NCI-H2081 (cell line): ENCODE measurements around the gene TMEM41B.
"Not testable (repeated sequence)": the region's sequence is repeated elsewhere in the genome, so short reads cannot be mapped to it uniquely, and the experiment has no call there.

Experiments
- DNase-seq, 2 experiments: peaks; one replicate each; lab custom pipeline; 2025; lab: John Stamatoyannopoulos, UW

Gene TMEM41B

DNA sequence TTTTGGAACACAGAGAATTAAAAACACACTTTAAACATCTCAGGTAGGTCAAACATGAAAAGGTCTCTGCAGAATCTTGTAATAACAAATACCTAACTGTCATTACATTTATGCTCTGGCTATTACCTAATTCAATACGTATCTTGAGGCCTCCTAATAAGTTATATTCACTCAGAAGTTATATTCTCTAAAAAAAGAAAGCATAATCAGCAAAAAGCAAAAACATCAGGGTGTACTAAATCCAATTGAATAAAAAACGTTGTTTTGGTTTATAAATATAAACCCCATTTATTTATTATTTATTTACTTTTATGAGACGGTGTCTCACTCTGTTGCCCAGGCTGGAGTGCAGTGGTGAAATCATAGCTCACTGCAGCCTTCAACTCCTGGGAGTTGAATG is 10.2 kb downstream of the TMEM41B start:
- no peak for DNase-seq

DNA sequence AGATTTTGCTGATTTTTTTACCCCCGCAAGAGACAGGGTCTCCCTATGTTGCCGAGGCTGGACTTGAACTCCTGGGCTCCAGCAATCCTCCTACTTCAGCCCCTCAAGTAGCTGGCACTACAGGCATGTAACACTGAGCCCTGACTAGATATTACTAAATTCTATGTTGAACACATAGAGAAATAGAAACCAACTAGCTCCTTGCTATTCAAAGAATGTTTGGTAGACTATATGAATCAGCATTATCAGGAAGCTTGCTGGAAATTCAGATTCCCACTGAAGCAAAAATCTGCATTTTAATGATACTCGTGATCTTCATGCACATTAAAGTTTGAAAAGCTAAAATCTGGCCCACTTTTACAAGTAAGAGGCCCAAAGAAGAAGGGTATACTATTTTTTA is 11.9 kb downstream of the TMEM41B start:
- no peak for DNase-seq

DNA sequence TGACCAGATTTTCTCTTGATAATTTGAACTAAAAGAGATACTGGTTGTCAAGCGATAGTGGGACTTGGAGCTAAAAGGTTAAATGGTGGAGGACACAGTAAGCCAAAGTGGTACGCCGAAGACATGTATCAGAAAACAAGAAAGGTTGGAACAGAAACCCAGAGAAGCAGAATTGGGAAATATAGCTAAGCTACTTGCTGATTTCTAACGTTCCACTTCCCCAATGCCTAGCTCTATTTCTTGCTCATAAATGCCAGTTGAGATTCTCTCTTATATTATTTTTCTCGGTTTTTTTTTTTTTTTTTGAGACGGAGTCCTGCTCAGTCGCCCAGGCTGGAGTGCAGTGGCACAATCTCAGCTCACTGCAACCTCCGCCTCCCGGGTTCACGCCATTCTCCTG is 12.7 kb downstream of the TMEM41B start:
- no peak for DNase-seq

DNA sequence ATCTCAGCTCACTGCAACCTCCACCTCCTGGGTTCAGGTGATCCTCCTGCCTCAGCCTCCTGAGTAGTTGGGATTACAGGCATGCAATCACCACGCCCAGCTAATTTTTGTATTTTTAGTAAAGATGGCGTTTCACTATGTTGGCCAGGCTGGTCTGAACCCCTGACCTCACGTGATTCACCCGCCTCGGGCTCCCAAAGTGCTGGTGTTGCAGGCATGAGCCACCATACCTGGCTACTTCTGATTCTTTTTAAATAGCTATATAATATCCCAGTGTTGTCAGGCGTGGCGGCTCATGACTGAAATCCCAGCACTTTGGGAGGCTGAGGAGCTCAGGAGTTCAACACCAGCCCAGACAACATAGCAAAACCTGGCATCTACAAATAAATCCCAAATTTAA is 20.7 kb downstream of the TMEM41B start:
- no peak for DNase-seq

DNA sequence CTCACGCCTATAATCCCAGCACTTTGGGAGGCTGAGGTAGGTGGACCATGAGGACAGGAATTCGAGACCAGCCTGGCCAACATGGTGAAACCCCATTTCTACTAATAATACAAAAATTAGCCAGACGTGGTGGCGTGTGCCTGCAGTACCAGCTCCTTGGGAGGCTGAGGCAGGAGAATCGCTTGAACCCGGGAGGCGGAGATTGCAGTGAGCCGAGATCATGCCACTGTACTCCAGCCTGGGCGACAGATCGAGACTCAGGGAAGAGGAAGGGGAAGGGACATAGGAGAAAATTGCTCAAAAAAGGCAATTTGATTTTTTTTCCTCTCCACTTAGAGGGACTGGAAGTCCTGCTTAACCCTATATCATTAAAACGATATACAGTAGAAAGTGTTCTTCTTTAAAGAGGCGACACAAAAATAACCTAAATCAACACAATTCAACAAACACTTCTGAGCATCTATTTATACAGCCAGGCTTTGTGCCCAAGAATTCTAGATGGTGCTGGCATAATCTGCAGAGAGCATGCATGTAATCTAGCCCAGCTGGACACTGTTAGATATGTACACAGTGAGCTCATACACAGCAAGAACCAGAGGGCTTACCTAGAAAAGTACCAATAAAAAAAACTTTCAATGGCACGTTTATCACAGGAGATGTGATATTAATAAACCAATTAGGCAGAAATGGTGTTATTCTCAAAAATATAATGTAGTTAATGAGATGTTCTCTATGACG is 28.4 kb downstream of the TMEM41B start:
- DNase-seq, result peak in 1 of 2 experiments; percentile 77

DNA sequence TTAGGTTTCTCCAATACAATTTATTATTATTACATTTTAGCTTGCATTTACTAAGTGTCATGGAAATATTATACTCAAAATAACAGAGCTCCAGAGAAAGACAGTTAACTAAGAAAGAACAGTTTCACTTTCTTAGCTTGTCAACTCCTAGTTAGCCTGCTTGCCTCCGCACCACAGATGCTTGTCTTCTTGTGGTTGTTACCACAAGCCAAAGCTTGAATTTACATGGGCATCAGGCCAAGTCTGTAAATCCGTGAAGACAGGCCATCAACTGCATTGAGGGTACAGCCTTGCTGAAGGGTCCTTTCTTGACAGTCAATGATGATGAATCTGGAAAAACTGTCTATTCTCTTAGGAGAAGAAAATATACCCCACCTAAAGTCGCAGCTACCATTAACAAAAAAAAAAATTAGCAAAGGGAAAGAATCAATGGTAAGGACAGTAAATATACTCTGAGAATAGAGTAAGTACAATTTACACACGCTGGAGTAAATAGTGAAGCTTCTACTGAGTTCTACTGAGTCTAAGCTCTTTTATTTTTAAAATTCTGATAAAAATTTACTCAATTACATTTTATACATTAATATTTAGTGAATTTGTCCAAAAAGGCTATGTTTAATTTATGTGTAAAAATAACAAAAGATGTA is 33.6 kb downstream of the TMEM41B start:
- DNase-seq, result peak; percentile 21 to 56

DNA sequence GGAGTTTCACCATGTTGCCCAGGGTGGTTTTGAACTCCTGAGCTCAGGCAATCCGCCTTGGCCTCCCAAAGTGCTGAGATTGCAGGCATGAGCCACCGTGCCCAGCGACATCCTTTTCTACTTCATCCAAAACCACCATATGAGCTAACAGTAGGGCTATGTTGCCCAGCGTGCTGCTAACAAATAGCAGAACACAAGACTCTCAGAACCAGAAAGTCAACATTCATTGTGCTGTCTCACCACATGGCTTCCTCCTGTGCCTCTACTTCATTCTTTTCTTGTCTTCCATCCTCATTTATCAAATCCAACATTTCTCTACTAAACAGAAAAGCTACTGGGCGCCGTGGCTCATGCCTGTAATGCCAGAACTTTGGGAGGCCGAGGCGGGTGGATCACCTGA is 37.2 kb downstream of the TMEM41B start:
- DNase-seq, result no peak

DNA sequence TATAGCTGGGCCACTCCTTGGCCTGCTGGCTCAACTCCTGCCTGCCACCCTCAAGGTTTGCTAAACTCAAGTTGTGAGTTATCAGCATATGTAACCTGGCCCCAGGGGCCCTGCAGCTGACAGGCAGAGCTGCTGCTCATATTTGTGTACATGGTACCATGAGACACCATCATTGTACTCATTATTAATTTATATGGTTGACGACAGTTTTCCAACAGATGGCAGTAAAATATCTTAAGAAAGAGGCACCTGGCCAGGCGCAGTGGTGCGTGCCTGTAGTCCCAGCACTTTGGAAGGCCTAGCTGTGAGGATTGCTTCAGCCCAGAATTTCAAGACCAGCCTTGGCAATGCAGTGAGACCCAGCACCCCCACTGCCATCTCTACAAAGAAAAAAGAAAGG is 37.8 kb downstream of the TMEM41B start:
- DNase-seq, result peak; percentile 9 to 44

DNA sequence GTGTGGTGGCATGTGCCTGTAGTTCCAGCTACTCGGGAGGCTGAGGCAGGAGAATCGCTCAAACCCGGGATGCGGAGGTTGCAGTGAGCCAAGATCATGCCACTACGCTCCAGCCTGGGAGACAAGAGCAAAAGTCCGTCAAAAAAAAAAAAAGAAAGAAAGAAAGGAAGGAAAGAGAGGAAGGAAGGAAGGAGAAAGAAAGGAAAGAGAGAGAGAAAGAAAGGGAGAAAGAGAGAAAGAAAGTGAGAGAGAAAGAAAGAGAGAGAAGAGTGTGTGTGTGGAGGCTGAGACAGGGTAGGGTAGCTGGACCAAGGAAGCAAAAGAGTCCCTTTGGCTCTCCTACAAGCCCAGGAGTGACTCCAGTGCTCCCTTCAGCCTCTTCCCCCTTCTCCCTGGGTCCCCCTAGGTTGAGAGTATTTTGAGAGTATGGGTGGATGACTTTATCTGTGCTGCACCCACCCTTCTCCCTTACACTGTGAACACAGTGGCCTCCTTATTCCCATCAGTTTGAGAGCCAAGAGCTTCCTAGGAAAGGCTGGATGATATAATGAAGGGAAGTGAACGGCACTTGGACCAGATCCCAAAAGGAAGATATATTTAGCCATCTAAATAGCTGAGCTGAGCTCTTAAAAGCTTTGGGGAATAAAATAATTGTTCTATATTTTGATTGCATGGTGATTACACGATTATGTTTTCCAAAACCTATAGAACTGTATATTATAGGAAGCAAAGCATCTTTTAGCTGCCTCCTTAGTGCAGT is 39.7 kb downstream of the TMEM41B start:
- no peak for DNase-seq

DNA sequence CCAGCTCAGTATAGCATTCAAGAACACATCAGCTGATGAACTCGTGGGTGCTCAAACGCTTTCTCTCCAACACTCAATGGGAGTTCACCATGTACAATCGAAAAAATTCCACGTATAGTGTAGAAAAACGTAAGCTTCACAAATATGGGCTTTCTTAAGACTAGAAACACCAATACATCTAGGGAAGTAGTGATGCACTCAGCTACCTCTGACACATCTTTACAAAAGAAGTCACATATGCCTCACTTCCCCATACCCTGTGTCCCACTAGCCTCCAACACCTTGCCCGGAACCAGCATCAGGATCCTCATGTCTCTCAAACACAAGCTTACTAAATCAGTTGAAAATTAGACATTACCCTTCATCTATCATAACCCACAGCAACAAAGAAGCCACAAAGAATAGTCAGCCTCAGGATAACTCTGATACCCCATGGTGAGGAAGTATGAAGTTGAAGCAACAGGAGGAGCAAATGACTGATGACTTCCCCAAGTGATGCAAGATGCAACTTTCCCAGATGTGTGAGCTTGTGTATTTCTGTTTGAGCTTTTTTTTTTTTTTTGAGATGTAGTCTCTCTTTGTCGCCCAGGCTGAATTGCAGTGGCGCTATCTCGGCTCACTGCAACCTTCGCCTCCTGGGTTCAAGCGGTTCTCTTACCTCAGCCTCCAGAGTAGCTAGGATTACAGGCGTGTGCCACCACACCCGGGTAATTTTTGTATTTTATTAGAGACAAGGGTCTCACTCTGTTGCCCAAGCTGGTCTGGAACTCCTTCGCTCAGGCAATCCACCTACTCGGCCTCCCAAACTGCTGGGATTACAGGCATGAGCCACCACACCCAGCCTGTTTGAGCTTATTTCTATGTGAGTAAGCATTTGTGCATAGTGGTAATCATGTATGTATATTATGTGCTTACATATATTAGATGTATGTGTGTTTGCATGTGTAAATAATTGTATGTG is 40.7 kb downstream of the TMEM41B start:
- DNase-seq, result no peak

DNA sequence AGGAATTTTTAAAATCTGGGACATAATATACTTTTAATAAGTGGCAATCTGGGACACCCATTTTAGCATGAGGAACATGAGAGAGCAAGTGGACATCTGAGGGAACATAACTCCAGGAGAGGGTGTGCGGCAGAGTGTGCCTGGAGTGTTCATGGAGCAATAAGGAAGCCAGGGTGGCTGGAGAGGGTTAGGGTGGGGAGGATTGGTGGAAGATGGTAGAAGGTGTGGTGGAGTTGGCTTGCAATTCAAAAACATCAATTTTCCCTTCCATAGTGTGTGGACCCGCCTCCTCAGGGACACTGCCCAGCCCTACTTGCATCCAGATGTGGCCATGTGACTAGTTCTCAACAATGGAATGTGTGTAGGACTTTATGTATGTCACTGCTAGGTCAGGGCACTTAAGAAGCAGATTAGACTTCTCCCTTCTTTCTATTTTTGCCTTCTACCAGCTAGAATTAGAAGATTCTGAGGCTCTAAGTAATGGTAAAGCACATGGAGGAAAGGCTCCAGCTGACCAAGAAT is 44.8 kb downstream of the TMEM41B start:
- DNase-seq, result no peak

DNA sequence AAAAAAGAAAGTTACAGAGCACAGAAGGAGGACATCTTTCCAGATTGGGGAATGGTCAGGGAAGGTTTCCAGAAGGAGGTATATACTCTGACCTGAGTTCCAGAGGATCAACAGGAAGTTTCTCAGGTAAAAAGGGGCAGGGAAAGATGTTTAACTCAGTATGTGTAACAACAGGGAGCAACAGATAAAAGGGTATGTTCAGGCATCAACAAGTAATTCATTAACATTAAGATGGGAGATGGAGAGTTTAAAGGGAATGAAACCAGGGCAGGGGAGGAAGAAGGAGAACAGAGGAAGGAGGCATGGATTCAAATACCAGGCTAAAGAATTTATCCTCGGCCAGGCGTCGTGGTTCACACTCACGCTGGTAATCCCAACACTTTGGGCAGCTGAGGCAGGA is 46.7 kb downstream of the TMEM41B start:
- DNase-seq, result no peak

DNA sequence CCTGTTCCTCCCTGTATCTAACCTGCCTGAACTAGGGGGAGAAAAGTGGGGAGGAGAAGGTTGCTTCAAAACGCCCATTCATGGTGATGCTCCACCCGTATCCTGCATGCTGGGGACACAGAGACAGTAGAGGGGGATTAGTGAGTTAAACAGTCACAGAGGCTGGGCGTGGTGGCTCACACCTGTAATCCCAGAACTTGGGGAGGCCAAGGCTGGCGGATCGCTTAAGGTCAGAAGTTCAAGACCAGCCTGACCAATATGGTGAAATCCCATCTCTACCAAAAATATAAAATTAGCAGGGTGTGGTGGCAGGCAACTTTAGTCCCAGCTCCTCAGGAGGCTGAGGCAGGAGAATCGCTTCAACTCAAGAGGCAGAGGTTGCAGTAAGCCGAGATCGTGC is 47.5 kb downstream of the TMEM41B start:
- no peak for DNase-seq

DNA sequence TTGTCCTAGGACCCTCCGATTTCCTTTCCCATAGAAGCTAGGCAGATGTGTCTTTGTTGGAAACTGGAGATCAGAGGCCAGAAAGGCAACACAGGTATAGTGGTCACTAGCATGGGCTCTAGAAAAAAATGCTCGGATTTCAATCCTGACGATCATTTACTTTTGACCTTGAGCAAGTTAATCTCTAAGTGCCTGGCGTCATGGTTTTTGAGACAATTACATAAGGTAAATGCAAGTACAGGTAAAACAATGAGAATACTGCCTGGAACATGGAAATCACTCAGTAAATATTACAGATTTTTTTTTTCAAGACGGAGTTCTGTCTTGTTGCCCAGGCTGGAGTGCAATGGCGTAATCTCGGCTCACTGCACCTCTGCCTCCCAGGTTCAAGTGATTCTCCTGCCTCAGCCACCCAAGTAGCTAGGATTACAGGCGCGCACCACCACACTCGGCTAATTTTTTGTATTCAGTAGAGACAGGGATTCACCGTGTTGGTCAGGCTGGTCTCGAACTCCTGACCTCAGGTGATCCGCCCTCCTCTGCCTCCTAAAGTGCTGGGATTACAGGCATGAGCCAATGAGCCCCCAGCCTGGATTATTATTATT is 48.2 kb downstream of the TMEM41B start:
- no peak for DNase-seq

DNA sequence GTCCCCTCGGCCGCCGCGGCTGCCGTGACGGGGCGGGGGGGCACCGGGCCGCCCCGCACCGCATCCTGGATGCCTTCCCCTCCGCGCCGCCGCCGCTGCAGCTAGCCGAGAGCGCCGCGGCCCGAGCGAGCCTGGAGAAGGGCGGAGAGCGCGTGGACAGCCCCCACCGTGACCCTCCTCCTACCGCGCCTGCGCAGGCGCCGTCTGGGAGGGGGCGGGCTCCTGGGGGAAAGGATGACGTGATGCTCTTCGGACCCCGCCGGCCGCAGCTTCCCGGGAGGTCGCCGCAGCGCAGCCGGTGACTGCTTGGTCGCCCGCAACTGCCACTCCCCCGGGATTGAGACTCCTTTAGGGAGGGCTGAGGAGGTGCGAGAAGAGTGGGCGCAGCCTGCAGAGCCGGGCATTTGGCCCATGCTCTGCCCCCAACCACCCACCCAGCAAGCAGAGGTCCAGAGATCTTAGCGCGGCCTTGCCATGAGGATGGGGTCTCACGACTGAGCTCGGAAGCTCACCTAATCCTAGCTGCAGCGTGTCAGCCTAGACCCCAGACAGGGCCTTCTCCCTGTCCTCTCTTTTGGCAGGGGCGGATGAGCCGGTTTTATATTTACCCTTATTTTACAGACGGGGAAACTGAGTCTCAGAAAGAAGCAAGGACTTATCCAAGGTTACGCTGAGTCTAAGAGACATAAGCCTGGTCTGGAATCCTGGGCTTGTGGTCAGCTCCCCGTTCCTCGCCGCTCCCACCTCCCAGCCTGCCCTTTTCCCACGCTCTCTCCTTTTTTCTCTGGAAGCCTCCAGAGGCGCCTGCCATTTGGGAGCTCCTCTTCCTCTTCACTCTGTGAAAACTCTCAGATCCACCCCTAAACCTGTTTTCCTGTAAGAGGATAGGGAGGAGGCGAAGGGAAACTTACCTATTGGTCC is 48.9 kb downstream of the TMEM41B start, which contains the start of gene DENND5A:
DENND5A (minus strand) TSS at position 140 of the 921 bp plus-strand sequence. CDS start 281 bp downstream, outside the sequence.
- DNase-seq, result peak; percentile 67 to 83

DNA sequence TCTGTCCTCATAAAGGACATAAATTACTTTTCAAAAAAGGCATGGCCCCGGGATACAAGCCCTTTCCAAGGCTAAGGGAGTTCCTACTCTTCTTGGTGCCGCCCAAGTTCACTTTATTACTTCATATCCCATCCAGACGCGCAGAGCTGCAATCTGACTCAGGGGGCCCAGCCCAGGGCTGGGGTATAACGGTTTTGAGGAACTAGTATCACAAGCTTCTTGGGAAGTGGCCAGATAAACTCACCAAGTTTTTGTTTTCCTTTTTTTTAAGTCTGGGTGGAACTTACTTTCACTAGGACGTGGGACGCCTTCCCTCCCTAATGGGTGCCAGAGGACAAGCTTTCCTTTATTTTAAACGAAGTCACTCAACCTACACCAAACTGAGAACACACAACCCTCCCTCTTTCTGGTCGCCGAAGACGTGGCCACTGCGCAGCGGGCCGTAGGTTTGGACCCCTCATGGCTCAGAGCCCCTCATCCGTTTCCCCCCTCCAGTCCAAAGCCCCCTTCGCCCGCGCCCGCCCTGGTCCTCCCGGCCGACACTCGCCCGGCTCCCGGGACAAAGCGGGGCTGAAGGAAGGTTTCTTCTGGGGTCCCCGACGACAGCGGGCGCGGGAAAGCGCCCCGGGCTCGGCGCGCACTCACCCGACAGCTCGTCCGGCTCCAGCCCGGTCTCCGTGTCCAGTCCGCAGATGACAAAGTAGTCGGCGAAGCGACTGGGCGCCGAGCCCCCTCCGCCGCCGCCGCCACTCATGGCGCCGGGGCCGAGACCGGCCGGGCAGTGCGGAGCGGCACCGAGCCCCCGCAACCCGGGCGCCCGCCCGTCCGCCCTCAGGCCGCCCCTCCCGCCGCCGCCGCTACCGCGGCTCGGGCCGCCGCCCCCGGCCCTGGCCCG is 49.8 kb downstream of the TMEM41B start:
- peak in 1 of 2 experiments; percentile 24 for DNase-seq

DNA sequence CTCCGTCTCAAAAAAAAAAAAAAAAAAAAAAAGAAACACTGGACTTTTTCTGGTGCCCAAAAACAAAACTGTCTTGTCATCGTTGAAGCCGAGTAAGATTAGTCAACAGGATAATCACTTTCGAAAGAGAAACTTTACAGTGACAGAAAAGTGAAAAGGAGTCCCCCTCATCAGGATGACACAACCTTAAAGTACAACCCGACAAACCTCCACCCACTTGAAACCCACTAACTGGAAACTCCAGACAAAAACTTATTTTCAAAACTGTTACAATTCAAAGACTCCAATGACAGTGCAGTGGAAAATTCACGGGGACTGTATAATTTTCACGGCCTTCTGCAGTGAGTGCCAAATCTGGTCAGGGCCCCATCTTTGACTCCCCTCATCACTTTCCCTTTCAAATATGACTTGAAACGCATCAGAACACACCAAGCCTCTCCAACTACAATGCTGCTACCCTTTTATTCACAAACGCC is 50.5 kb downstream of the TMEM41B start:
- no peak for DNase-seq

DNA sequence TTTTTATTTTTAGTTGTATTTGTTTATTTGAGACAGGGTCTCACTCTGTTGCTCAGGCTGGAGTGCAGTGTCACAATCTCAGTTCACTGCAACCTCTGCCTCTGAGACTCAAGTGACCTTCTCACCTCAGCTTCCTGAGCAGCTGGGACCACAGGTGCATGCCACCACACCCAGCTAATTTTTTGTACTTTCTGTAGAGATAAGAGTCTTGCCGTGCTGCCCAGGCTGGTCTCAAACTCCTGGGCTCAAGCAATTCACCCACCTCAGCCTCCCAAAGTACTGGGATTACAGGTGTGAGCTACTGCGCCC is 53.6 kb downstream of the TMEM41B start:
- not testable (repeated sequence) for DNase-seq
